Spleen (tissue), 7 donors: ENCODE results near the gene TMPRSS4.

Source experiments
- POLR2A ChIP-seq, 3 donors: fragments of 450-650 bp; IDR thresholded peaks; one replicate each; pipeline ENCODE4 v1.5.1; 2017; ENCODE audit warnings: antibody characterized with exemption in 3 of 3, mild to moderate bottlenecking in 1 of 3
- POLR2AphosphoS5 ChIP-seq, 3 donors: sonication (generic); formaldehyde crosslinking; IDR thresholded peaks; one replicate each; pipeline ENCODE4 v1.5.1; 2017; ENCODE audit warnings: antibody characterized with exemption in 3 of 3
- TF ChIP-seq, protein P1 (sequence below), 11 experiments: fragments of 200-600 bp in 7 of 11; fragments of 450-650 bp in 4 of 11; sonication (generic) in 4 of 11; IDR thresholded peaks in 8 of 11; conservative IDR thresholded peaks in 3 of 11; 1 replicate in 7 of 11; 2 replicates in 4 of 11; pipeline versions ENCODE4 v1.4.0 to v1.8.0; 2016 to 2021; ENCODE audit warnings: antibody characterized with exemption in 11 of 11, inconsistent platforms in 4 of 11, mild to moderate bottlenecking in 1 of 11
- donor health status: DM: no; HTN: no; CAD: no; lungs with moderate emphysema.
- donor health status: DM: no; HTN: no; CAD: no.
- donor health status: DM: no; HTN: no; CAD: no.

DNA sequence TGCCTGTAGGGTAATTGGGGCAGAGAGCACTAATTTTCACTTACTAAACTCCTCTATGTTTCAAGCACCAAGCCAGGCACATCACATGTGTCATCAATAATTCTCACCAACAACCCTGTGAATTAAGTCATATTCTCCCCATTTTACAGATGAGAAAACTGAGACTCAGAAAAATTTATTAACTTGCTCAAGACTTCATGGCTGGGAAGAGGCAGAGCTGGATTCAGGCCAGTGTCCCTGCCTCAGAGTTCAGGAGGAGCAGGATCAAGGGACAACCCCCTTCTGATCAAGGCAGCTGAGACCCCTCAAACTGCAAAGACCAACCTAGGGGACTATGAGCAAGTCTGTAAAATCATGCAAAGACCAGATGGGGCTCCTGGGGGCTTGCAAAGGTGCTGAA lies 7.8 kb downstream of the TMPRSS4 start:
- TF ChIP-seq, protein P1, sequence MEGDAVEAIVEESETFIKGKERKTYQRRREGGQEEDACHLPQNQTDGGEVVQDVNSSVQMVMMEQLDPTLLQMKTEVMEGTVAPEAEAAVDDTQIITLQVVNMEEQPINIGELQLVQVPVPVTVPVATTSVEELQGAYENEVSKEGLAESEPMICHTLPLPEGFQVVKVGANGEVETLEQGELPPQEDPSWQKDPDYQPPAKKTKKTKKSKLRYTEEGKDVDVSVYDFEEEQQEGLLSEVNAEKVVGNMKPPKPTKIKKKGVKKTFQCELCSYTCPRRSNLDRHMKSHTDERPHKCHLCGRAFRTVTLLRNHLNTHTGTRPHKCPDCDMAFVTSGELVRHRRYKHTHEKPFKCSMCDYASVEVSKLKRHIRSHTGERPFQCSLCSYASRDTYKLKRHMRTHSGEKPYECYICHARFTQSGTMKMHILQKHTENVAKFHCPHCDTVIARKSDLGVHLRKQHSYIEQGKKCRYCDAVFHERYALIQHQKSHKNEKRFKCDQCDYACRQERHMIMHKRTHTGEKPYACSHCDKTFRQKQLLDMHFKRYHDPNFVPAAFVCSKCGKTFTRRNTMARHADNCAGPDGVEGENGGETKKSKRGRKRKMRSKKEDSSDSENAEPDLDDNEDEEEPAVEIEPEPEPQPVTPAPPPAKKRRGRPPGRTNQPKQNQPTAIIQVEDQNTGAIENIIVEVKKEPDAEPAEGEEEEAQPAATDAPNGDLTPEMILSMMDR (IDR thresholded peaks at IDR 0.05 in 8 of 11, conservative IDR thresholded peaks at IDR 0.05 in 3 of 11) = no peak
- TF ChIP-seq POLR2AphosphoS5 (IDR thresholded peaks at IDR 0.05) = no peak
- no peak for TF ChIP-seq POLR2A (IDR thresholded peaks at IDR 0.05)
